MM.1S (cell line): ENCODE measurements around the gene IL10.

ENCODE experiments used
- EZH2 ChIP-seq: fragments of 300-600 bp; sonication (generic); optimal IDR thresholded peaks from 2 replicates; pipeline ENCODE3; 2017; ENCODE audit warnings: low read depth, mild to moderate bottlenecking, antibody characterized with exemption, low read length, mixed read lengths
- EZH2phosphoT487 ChIP-seq: fragments of 300-600 bp; sonication (generic); IDR thresholded peaks from 2 replicates; pipeline ENCODE4 v1.6.1; 2018; ENCODE audit warnings: antibody characterized with exemption, low read length
- TF ChIP-seq, protein P1 (sequence below): fragments of 300-600 bp; sonication (generic); IDR thresholded peaks from 2 replicates; pipeline ENCODE4 v1.5.1; 2016; ENCODE audit warnings: antibody characterized with exemption, low read length, mixed read lengths

DNA sequence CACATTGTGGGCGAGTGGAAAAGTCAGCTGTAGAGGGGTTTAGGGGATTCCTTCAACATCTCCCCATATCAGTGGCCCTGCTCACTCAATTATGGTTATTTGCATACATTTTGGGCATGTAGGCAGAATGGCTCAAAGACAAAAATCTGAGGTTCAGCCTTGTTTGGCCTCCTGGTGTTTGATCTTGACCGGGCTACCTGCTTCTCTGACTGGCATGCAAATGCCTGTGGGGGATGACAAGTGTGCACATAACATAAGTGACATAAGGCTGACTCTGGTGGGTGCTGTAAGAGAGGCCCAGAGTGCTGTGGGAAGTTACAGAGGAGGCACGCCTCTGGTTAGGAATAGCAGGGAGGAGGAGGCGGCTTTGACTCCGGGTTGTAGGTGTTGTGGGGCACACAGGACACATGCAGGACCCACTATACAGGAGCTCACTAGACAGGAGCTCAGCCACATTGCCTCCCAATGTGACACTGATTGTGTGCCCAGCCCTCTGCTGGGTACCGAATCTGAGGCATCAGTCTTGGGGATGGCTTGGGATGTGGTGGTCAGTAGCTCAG lies 31.1 kb downstream of the IL10 start:
- TF ChIP-seq EZH2 (no peak), EZH2phosphoT487 (no peak)
- TF ChIP-seq, protein P1, sequence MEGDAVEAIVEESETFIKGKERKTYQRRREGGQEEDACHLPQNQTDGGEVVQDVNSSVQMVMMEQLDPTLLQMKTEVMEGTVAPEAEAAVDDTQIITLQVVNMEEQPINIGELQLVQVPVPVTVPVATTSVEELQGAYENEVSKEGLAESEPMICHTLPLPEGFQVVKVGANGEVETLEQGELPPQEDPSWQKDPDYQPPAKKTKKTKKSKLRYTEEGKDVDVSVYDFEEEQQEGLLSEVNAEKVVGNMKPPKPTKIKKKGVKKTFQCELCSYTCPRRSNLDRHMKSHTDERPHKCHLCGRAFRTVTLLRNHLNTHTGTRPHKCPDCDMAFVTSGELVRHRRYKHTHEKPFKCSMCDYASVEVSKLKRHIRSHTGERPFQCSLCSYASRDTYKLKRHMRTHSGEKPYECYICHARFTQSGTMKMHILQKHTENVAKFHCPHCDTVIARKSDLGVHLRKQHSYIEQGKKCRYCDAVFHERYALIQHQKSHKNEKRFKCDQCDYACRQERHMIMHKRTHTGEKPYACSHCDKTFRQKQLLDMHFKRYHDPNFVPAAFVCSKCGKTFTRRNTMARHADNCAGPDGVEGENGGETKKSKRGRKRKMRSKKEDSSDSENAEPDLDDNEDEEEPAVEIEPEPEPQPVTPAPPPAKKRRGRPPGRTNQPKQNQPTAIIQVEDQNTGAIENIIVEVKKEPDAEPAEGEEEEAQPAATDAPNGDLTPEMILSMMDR = no peak
